Skin of body (tissue), 3 donors: ENCODE results near the gene TEX13D. TPM values are rescaled to one million over a fixed set of nuclear protein-coding genes. Genes with fewer than 3 reads are reported as not detected.

Experiments
- DNase-seq: peaks from one replicate; lab custom pipeline; 2025; lab: John Stamatoyannopoulos, UW
- small RNA-seq: library from RNA; depleted of rRNA; stranded (forward); fragments of <200 nt; gene quantifications from one replicate; pipeline ENCODE3, GENCODE V24; 2014; ENCODE audit warnings: low replicate concordance
- total RNA-seq: library from RNA; depleted of rRNA; stranded (reverse); fragments of >200 nt; gene quantifications from one replicate; pipeline ENCODE4 v1.2.3, GENCODE V29; 2014

The TEX13D gene
- total RNA-seq, 1 donor from 2014 or later, result not detected

DNA sequence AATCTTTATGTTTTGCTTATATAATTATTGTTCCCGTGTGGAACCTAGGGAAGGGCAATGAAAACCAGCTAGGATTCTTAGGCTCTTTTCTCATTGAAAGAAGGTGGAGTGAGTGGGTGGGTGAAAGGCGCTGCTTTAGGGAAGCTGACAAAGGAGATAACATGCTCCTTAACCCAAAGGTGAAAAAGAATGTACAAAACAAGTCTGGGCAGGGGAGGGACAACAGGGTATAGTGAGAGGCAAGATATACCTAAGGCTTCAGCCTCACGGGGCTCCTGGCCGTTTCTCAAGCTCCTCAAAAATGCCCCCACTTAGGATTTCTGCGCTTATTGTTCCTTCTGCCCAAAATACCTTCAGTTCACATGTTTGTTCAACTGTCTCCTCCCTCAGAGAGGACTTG, 15.7 kb downstream of the TEX13D start:
- DNase-seq, result no peak

DNA sequence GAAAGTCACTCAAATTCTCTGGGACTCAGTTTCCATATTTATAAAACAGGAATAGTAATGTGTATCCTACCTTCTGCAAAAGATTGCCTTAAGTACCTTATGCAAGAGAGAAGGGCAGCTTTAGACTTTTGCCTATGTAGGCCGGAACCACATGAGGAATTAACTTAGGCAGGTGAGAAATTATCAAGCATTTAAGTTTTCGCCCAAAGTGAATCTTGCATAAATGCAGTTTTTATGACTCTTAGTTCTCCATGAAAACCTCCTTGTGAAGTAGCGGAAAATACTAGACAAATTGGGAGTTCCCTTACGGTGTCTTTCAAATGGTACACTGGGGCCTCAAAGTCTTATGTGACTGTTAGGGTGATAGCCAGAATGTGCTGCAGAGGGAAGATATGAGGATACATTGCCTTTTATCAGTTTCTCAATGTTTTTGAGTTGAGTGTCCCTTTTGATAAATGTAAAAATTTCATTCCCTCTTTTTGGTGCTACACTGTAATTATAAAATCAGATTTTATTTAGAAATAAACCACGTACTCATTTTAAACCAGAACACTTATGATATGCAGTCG, 16.5 kb downstream of the TEX13D start:
- no peak for DNase-seq

DNA sequence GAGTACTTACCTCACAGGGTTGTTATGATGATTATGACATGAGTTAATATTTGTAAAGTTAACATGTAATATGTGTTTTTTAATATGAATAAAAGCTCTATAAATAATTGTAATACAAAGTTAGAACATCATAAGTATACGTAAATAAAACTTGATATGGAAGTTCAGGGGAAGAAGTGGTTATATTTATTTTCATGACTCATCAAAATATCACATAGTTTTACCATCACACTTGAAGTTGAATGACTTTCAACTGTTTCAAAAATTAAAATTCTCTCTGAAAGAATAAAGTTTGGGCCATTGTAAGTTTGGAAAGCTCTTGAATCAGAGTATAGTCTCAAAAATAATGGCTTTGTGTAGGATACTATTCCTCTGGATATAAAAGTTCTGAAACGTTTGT, 22.2 kb downstream of the TEX13D start:
- DNase-seq, result no peak

GRCh38 chrX:124358800-124359383, 26.4 kb downstream of the TEX13D start:
- no peak for DNase-seq

DNA sequence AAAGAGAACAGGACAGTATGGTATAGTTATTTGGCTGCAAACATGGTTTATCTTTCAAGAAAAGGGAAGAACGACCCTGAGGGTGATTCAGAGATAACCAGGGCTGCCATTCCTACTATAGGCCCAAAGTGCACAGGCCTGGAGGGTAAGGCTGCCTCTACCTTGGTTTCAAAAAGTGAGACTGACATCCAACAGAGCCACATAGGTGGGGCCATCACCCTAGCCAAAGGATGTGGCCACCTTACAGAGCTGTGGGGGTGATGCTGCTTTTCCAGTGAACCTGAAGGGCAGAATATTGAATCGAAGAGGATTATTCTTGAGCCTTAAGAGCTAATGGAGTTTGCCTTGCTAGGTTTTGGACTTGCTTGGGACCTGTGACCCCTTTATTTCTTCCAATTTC, 29.6 kb downstream of the TEX13D start:
- DNase-seq, result no peak

- no peak for DNase-seq
Observed at GRCh38 chrX:124362761-124363160, 30.3 kb downstream of the TEX13D start.

- DNase-seq, result no peak
Observed at GRCh38 chrX:124369722-124370121, 37.3 kb downstream of the TEX13D start.

DNA sequence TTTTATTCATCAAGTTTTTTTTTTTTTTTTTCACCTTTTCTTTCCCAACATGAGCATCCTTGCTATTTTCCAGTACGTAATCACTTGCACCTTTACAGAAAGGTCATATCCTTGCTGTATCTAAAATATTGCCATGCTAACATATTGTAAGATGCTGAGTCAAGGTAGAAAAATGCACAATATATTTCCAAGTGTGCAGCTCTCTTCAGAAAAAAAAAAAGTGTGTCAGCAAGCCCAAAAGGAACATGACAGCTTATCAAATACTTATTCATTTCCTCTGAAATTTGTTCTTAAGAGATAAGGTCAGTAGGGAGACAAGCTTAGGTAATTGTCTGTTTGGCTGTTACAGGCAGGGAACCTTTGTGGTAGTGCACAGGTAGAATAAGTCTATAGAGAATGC, 40.9 kb downstream of the TEX13D start:
- no peak for DNase-seq

DNA sequence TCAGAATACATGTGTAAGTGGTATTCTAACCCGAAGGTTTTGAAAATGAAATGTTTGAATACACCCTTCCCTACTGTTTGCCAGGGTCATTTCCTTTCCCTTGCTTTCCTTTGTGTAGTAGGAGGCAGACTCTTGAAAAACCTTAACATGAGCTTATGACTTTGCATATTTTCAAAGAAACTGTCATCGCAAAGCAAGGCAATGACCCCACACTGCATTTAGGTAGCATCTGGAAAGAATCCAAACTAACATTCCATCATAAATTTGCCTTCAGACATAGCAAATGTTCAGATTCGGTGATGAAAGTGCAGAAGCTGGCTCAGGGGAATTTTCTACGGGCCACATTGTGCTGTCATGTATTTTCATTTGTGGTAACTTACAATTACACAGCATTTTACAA, 46.2 kb downstream of the TEX13D start:
- DNase-seq, result no peak

GRCh38 chrX:124383354-124383753, 50.9 kb downstream of the TEX13D start:
- no peak for DNase-seq

- DNase-seq, result no peak
Observed at GRCh38 chrX:124386401-124386800, 53.9 kb downstream of the TEX13D start.

Small RNA genes lying within 50 kb of the gene (small RNA-seq; reads per million reads assigned to genes)
- gene AL022718.1, result not detected

Other genes with a start within 250 kb of the TEX13D start
- 0.59 TPM for gene SH2D1A, start 13.9 kb downstream of the TEX13D start, total RNA-seq